ENCODE measurements around the gene GGT6.

Gene GGT6

GRCh38 chr17:4545217-4545951 lies 15.0 kb downstream of the GGT6 start:
- TF ChIP-seq GABPA (IDR thresholded peaks at IDR 0.05; ENCODE audit: low read depth) (no peak), CTCF (IDR thresholded peaks at IDR 0.05; ENCODE audit: insufficient read depth, low read length) (no peak), SPI1 (IDR thresholded peaks at IDR 0.05; ENCODE audit: borderline replicate concordance, low read depth) (no peak), POLR2AphosphoS5 (IDR thresholded peaks at IDR 0.05; ENCODE audit: low read depth) (no peak)
- TF ChIP-seq, protein P1, sequence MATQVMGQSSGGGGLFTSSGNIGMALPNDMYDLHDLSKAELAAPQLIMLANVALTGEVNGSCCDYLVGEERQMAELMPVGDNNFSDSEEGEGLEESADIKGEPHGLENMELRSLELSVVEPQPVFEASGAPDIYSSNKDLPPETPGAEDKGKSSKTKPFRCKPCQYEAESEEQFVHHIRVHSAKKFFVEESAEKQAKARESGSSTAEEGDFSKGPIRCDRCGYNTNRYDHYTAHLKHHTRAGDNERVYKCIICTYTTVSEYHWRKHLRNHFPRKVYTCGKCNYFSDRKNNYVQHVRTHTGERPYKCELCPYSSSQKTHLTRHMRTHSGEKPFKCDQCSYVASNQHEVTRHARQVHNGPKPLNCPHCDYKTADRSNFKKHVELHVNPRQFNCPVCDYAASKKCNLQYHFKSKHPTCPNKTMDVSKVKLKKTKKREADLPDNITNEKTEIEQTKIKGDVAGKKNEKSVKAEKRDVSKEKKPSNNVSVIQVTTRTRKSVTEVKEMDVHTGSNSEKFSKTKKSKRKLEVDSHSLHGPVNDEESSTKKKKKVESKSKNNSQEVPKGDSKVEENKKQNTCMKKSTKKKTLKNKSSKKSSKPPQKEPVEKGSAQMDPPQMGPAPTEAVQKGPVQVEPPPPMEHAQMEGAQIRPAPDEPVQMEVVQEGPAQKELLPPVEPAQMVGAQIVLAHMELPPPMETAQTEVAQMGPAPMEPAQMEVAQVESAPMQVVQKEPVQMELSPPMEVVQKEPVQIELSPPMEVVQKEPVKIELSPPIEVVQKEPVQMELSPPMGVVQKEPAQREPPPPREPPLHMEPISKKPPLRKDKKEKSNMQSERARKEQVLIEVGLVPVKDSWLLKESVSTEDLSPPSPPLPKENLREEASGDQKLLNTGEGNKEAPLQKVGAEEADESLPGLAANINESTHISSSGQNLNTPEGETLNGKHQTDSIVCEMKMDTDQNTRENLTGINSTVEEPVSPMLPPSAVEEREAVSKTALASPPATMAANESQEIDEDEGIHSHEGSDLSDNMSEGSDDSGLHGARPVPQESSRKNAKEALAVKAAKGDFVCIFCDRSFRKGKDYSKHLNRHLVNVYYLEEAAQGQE (IDR thresholded peaks at IDR 0.05; ENCODE audit: insufficient replicate concordance, low read depth) = no peak
- H3K4me3 ChIP-seq (replicated peaks; ENCODE audit: insufficient read depth, low read length) = no peak overlapping the region
- no peaks in the 10 kb centered on the region for H3K27me3 ChIP-seq (ENCODE audit: insufficient read depth, poor library complexity, severe bottlenecking)
- H3K27ac ChIP-seq (replicated peaks) = no peak overlapping the region
- DNase-seq (ENCODE audit: low read depth in 1 of 2, low spot score in 1 of 2) = no peak

DNA sequence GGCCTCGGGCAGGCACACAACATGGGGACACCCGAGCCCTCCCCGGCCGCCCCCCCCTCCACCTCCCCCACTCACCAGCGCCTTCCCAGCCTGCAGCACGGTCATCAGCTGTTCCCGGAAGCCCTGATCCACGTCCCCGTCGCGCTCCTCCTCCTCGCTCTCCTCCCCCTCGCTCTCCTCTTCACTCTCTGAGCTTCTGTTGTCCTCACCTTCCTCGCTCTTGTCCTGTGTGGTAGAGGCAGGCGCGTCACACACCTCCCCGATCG lies 15.5 kb downstream of the GGT6 start:
- no peaks in the 10 kb centered on the region for H3K27me3 ChIP-seq (ENCODE audit: insufficient read depth, poor library complexity, severe bottlenecking)
- no peak for TF ChIP-seq CTCF (IDR thresholded peaks at IDR 0.05; ENCODE audit: insufficient read depth, low read length)
- TF ChIP-seq POLR2AphosphoS5 (IDR thresholded peaks at IDR 0.05; ENCODE audit: low read depth) = no peak
- TF ChIP-seq GABPA (IDR thresholded peaks at IDR 0.05; ENCODE audit: low read depth) = no peak
- TF ChIP-seq, protein P1 (IDR thresholded peaks at IDR 0.05; ENCODE audit: insufficient replicate concordance, low read depth) = no peak
- TF ChIP-seq SPI1 (IDR thresholded peaks at IDR 0.05; ENCODE audit: borderline replicate concordance, low read depth) = no peak
- no peak overlapping the region for H3K4me3 ChIP-seq (replicated peaks; ENCODE audit: insufficient read depth, low read length)
- DNase-seq (ENCODE audit: low read depth in 1 of 2, low spot score in 1 of 2) = no peak
- H3K27ac ChIP-seq (replicated peaks) = no peak overlapping the region

GRCh38 chr17:4544135-4544950 lies 16.0 kb downstream of the GGT6 start:
- no peak for DNase-seq (ENCODE audit: low read depth in 1 of 2, low spot score in 1 of 2)
- no peaks in the 10 kb centered on the region for H3K27me3 ChIP-seq (ENCODE audit: insufficient read depth, poor library complexity, severe bottlenecking)
- TF ChIP-seq SPI1 (IDR thresholded peaks at IDR 0.05; ENCODE audit: borderline replicate concordance, low read depth) (no peak), POLR2AphosphoS5 (IDR thresholded peaks at IDR 0.05; ENCODE audit: low read depth) (no peak), CTCF (IDR thresholded peaks at IDR 0.05; ENCODE audit: insufficient read depth, low read length) (no peak), GABPA (IDR thresholded peaks at IDR 0.05; ENCODE audit: low read depth) (no peak)
- TF ChIP-seq, protein P1 (IDR thresholded peaks at IDR 0.05; ENCODE audit: insufficient replicate concordance, low read depth) = no peak
- no peak overlapping the region for H3K4me3 ChIP-seq (replicated peaks; ENCODE audit: insufficient read depth, low read length)
- H3K27ac ChIP-seq (replicated peaks) = no peak overlapping the region

Measured in HL-60 (cell line).